ENCODE measurements around the gene CHMP5.

The CHMP5 gene

GRCh38 chr9:33225319-33226147, 39.3 kb upstream of the CHMP5 start:
- H3K4me1 ChIP-seq (ENCODE audit: control insufficient read depth in 1 of 2, insufficient read depth in 1 of 2, low read depth in 1 of 2, low read length in 1 of 2) = peaks cover 37 to 39% of the 10 kb centered on the region in 2 experiments
- H3K4me3 ChIP-seq (ENCODE audit: low read depth in 1 of 2, low read length in 1 of 2) = no peak overlapping the region
- peak; percentile 75 for TF ChIP-seq CTCF (IDR thresholded peaks at IDR 0.05)
- H3K27ac ChIP-seq = peak overlapping the region; percentile 90
- no peaks in the 10 kb centered on the region for H3K9me3 ChIP-seq
- no peaks in the 10 kb centered on the region for H3K27me3 ChIP-seq
- H3K36me3 ChIP-seq = no peaks in the 10 kb centered on the region

GRCh38 chr9:33227008-33227398, 37.8 kb upstream of the CHMP5 start:
- Histone ChIP-seq H3K36me3 (no peaks in the 10 kb centered on the region), H3K4me3 (ENCODE audit: low read depth in 1 of 2, low read length in 1 of 2) (peak overlapping the region; percentile 39 to 41), H3K27me3 (no peaks in the 10 kb centered on the region), H3K27ac (peak overlapping the region; percentile 90), H3K4me1 (ENCODE audit: control insufficient read depth in 1 of 2, insufficient read depth in 1 of 2, low read depth in 1 of 2, low read length in 1 of 2) (peaks cover 25 to 28% of the 10 kb centered on the region in 2 experiments), H3K9me3 (no peaks in the 10 kb centered on the region)
- TF ChIP-seq CTCF (IDR thresholded peaks at IDR 0.05) = no peak

GRCh38 chr9:33227741-33228140, 37.1 kb upstream of the CHMP5 start:
- Histone ChIP-seq H3K4me3 (ENCODE audit: low read depth in 1 of 2, low read length in 1 of 2) (peak overlapping the region; percentile 39 to 41), H3K27ac (peak overlapping the region; percentile 90), H3K9me3 (no peaks in the 10 kb centered on the region), H3K36me3 (no peaks in the 10 kb centered on the region), H3K4me1 (ENCODE audit: control insufficient read depth in 1 of 2, insufficient read depth in 1 of 2, low read depth in 1 of 2, low read length in 1 of 2) (peaks cover 25 to 28% of the 10 kb centered on the region in 2 experiments), H3K27me3 (no peaks in the 10 kb centered on the region)
- no peak for TF ChIP-seq CTCF (IDR thresholded peaks at IDR 0.05)

GRCh38 chr9:33228606-33229005, 36.2 kb upstream of the CHMP5 start:
- no peak for TF ChIP-seq CTCF (IDR thresholded peaks at IDR 0.05)
- H3K4me1 ChIP-seq (ENCODE audit: control insufficient read depth in 1 of 2, insufficient read depth in 1 of 2, low read depth in 1 of 2, low read length in 1 of 2) = peaks cover 25 to 28% of the 10 kb centered on the region in 2 experiments
- no peaks in the 10 kb centered on the region for H3K9me3 ChIP-seq
- no peak overlapping the region for H3K4me3 ChIP-seq (ENCODE audit: low read depth in 1 of 2, low read length in 1 of 2)
- no peak overlapping the region for H3K27ac ChIP-seq
- no peaks in the 10 kb centered on the region for H3K36me3 ChIP-seq
- H3K27me3 ChIP-seq = no peaks in the 10 kb centered on the region

- no peak for TF ChIP-seq CTCF (IDR thresholded peaks at IDR 0.05)
- no peak overlapping the region for H3K4me3 ChIP-seq (ENCODE audit: low read depth in 1 of 2, low read length in 1 of 2)
- H3K36me3 ChIP-seq = no peaks in the 10 kb centered on the region
- no peaks in the 10 kb centered on the region for H3K27me3 ChIP-seq
- no peaks in the 10 kb centered on the region for H3K9me3 ChIP-seq
- H3K27ac ChIP-seq = no peak overlapping the region
- H3K4me1 ChIP-seq (ENCODE audit: control insufficient read depth in 1 of 2, insufficient read depth in 1 of 2, low read depth in 1 of 2, low read length in 1 of 2) = peaks cover 25 to 28% of the 10 kb centered on the region in 2 experiments
Observed at GRCh38 chr9:33229359-33230114, 35.3 kb upstream of the CHMP5 start.

Data from neutrophil (primary cell).